OCI-LY1 (cell line): ENCODE data around the gene SF3B3.

Source experiments
- H2AFZ ChIP-seq: fragments of 200-600 bp; sonication (generic), shearing (Covaris generic); 2 replicates; pipeline ENCODE4 v1.6.0; 2014; ENCODE audit warnings: antibody characterized with exemption, mild to moderate bottlenecking, low read length
- H3F3A ChIP-seq: fragments of 200-600 bp; sonication (generic), shearing (Covaris generic); 2 replicates; pipeline ENCODE4 v1.6.0; 2014; ENCODE audit warnings: mild to moderate bottlenecking, antibody characterized with exemption, low read length, moderate library complexity; ENCODE audit not compliant: insufficient read depth
- H3K27ac ChIP-seq: fragments of 200-600 bp; sonication (generic); 2 replicates; pipeline ENCODE4 v1.5.1; 2014; ENCODE audit warnings: low read length, mixed run types, mild to moderate bottlenecking, low read depth; ENCODE audit not compliant: poor library complexity, severe bottlenecking
- H3K27me3 ChIP-seq: fragments of 200-600 bp; sonication (generic); 2 replicates; pipeline ENCODE4 v1.6.0; 2014; ENCODE audit warnings: antibody characterized with exemption, mild to moderate bottlenecking, low read length, moderate library complexity; ENCODE audit not compliant: insufficient read depth
- H3K36me3 ChIP-seq: fragments of 200-600 bp; sonication (generic); 2 replicates; pipeline ENCODE4 v1.6.1; 2014; ENCODE audit warnings: mild to moderate bottlenecking, antibody characterized with exemption, low read length, moderate library complexity, mixed read lengths; ENCODE audit not compliant: insufficient read depth
- H3K4me1 ChIP-seq: fragments of 200-600 bp; sonication (generic); 2 replicates; pipeline ENCODE4 v1.5.1; 2014; ENCODE audit warnings: mild to moderate bottlenecking, low read length, moderate library complexity; ENCODE audit not compliant: insufficient read depth, severe bottlenecking
- H3K4me2 ChIP-seq: fragments of 200-600 bp; sonication (generic), shearing (Covaris generic); 2 replicates; pipeline ENCODE4 v1.6.1; 2014; ENCODE audit warnings: low read length
- H3K4me3 ChIP-seq: fragments of 200-600 bp; sonication (generic); 2 replicates; pipeline ENCODE4 v1.5.1; 2014; ENCODE audit warnings: low read length, low read depth, mild to moderate bottlenecking, mixed read lengths; ENCODE audit not compliant: poor library complexity, severe bottlenecking
- H3K79me2 ChIP-seq: fragments of 200-600 bp; shearing (Covaris generic); 2 replicates; pipeline ENCODE4 v1.6.1; 2016; ENCODE audit warnings: mixed run types, low read length, mixed read lengths; ENCODE audit not compliant: insufficient read depth
- H3K9ac ChIP-seq: fragments of 200-600 bp; sonication (generic), shearing (Covaris generic); 2 replicates; pipeline ENCODE4 v1.6.1; 2014; ENCODE audit warnings: mild to moderate bottlenecking, low read length, mixed read lengths
- H3K9me2 ChIP-seq: fragments of 200-600 bp; sonication (generic), shearing (Covaris generic); 2 replicates; pipeline ENCODE4 v1.6.1; 2014; ENCODE audit warnings: low read depth, mild to moderate bottlenecking, low read length, mixed read lengths
- H3K9me3 ChIP-seq: fragments of 200-600 bp; shearing (Covaris generic); 2 replicates; pipeline ENCODE4 v1.6.1; 2014; ENCODE audit warnings: low read length, mixed read lengths
- H4K20me1 ChIP-seq: fragments of 200-600 bp; sonication (generic), shearing (Covaris generic); 2 replicates; pipeline ENCODE4 v1.6.0; 2016; ENCODE audit warnings: mild to moderate bottlenecking, low read length; ENCODE audit not compliant: insufficient read depth
- CTCF ChIP-seq: fragments of 200-600 bp; sonication (generic), shearing (Covaris generic); IDR thresholded peaks from 2 replicates; pipeline ENCODE4 v1.5.1; 2017; ENCODE audit warnings: mild to moderate bottlenecking, antibody characterized with exemption, low read length, moderate library complexity, mixed read lengths
- EZH2 ChIP-seq: fragments of 200-600 bp; sonication (generic), shearing (Covaris generic); IDR thresholded peaks from 2 replicates; pipeline ENCODE4 v1.8.0; 2017; ENCODE audit warnings: borderline replicate concordance, mixed run types, mild to moderate bottlenecking, antibody characterized with exemption, low read length, moderate library complexity, mixed read lengths

The SF3B3 gene

GRCh38 chr16:70590722-70591415 lies 67.3 kb downstream of the SF3B3 start:
- Histone ChIP-seq H4K20me1 (no peaks in the 10 kb centered on the region), H3K36me3 (no peaks in the 10 kb centered on the region), H3K27me3 (peaks cover 4% of the 10 kb centered on the region; the same call in 1 of the 2 replicates), H3K9me3 (no peaks in the 10 kb centered on the region), H3K9ac (no peak overlapping the region), H3K4me3 (no peak overlapping the region), H2AFZ (no peak overlapping the region), H3K27ac (no peak overlapping the region), H3F3A (no peaks in the 10 kb centered on the region), H3K4me1 (no peaks in the 10 kb centered on the region), H3K4me2 (no peak overlapping the region), H3K9me2 (no peaks in the 10 kb centered on the region), H3K79me2 (no peaks in the 10 kb centered on the region)
- TF ChIP-seq EZH2 (no peak), CTCF (no peak)

- no peaks in the 10 kb centered on the region for H3K36me3 ChIP-seq
- no peak overlapping the region for H3K4me3 ChIP-seq
- no peak overlapping the region for H3K27ac ChIP-seq
- H3F3A ChIP-seq = no peaks in the 10 kb centered on the region
- no peak overlapping the region for H2AFZ ChIP-seq
- H3K9me3 ChIP-seq = no peaks in the 10 kb centered on the region
- H4K20me1 ChIP-seq = no peaks in the 10 kb centered on the region
- H3K9ac ChIP-seq = no peak overlapping the region
- no peaks in the 10 kb centered on the region for H3K79me2 ChIP-seq
- peaks cover 4% of the 10 kb centered on the region; the same call in 1 of the 2 replicates for H3K27me3 ChIP-seq
- H3K4me1 ChIP-seq = no peaks in the 10 kb centered on the region
- H3K4me2 ChIP-seq = no peak overlapping the region
- TF ChIP-seq CTCF = no peak
- TF ChIP-seq EZH2 = no peak
- H3K9me2 ChIP-seq = no peaks in the 10 kb centered on the region
These were observed 68.0 kb downstream of the SF3B3 start for GRCh38 chr16:70591615-70592014.

- Histone ChIP-seq H2AFZ (no peak overlapping the region), H3K9me2 (no peaks in the 10 kb centered on the region), H3K36me3 (no peaks in the 10 kb centered on the region), H3F3A (no peaks in the 10 kb centered on the region), H3K4me3 (no peak overlapping the region), H3K79me2 (no peaks in the 10 kb centered on the region), H3K4me2 (no peak overlapping the region), H3K27me3 (peaks cover 4% of the 10 kb centered on the region; the same call in 1 of the 2 replicates), H3K27ac (no peak overlapping the region), H3K9me3 (no peaks in the 10 kb centered on the region), H4K20me1 (no peaks in the 10 kb centered on the region), H3K4me1 (no peaks in the 10 kb centered on the region), H3K9ac (no peak overlapping the region)
- TF ChIP-seq EZH2 (no peak), CTCF (no peak)
These were observed 68.5 kb downstream of the SF3B3 start for GRCh38 chr16:70592106-70592571.
